ENCODE measurements around the gene KSR2. TPM values are rescaled to one million over a fixed set of nuclear protein-coding genes. Genes with fewer than 3 reads are reported as not detected.
"Not testable (repeated sequence)": the region's sequence is repeated elsewhere in the genome, so short reads cannot be mapped to it uniquely, and the experiment has no call there.

The KSR2 gene
- total RNA-seq, 2 donors from 2014 or later = 0.66 to 1.0 TPM

GRCh38 chr12:117900561-117900960 is 68.2 kb downstream of the KSR2 start:
- TF ChIP-seq POLR2A (IDR thresholded peaks at IDR 0.05) (no peak), CTCF (IDR thresholded peaks at IDR 0.05) (no peak)
- H3K36me3 ChIP-seq (replicated peaks in 1 of 2; ENCODE audit: insufficient read depth in 1 of 2, low read depth in 2 of 2) = no peaks in the 10 kb centered on the region
- ATAC-seq (no peak), DNase-seq (no peak)
- 88 to 91% methylated on average over 4 of the region's 4 CpGs for WGBS, 2 donors
- no peaks in the 10 kb centered on the region for H3K9me3 ChIP-seq
- no peak overlapping the region for H3K4me3 ChIP-seq
- H3K27ac ChIP-seq = no peak overlapping the region
- H3K4me1 ChIP-seq = no peaks in the 10 kb centered on the region
- no peaks in the 10 kb centered on the region for H3K27me3 ChIP-seq
- intact Hi-C loops (cut with DNase I) = no loop called here

GRCh38 chr12:117897372-117898161 is 71.2 kb downstream of the KSR2 start:
- H3K9me3 ChIP-seq = no peaks in the 10 kb centered on the region
- no peak for DNase-seq
- no peaks in the 10 kb centered on the region for H3K36me3 ChIP-seq (replicated peaks in 1 of 2; ENCODE audit: insufficient read depth in 1 of 2, low read depth in 2 of 2)
- no peaks in the 10 kb centered on the region for H3K4me1 ChIP-seq
- no peak for TF ChIP-seq CTCF (IDR thresholded peaks at IDR 0.05)
- no peak for TF ChIP-seq POLR2A (IDR thresholded peaks at IDR 0.05)
- 76 to 78% methylated on average over 14 of the region's 14 CpGs for WGBS, 2 donors
- no peaks in the 10 kb centered on the region for H3K27me3 ChIP-seq
- ATAC-seq = no peak
- H3K4me3 ChIP-seq = no peak overlapping the region
- no peak overlapping the region for H3K27ac ChIP-seq
- intact Hi-C loops (cut with DNase I) = no loop called here

DNA sequence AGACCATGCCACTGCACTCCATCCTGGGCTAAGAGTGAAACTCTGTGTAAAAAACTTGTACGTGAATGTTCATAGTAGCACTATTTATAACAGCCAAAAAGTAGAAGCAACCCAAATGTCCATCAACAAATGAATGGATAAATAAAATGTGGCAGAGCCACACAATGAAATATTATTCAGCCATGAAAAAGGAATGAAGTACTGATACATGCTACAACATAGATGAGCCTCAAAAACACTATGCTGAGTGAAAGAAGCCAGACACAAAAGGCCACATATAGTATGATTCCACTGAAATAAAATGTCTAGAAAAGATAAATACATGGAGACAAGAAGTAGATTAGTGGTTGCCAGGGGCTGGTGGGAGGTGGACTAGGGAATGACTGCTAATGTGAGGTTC is 72.8 kb downstream of the KSR2 start:
- whole genome bisulfite sequencing, 2 donors = 87 to 100% methylated on average over 1 of the region's 1 CpG

GRCh38 chr12:117892441-117892840 is 76.3 kb downstream of the KSR2 start:
- DNase-seq = no peak
- Histone ChIP-seq H3K27ac (no peak overlapping the region), H3K9me3 (no peaks in the 10 kb centered on the region), H3K36me3 (replicated peaks in 1 of 2; ENCODE audit: insufficient read depth in 1 of 2, low read depth in 2 of 2) (no peaks in the 10 kb centered on the region), H3K27me3 (no peaks in the 10 kb centered on the region), H3K4me1 (no peaks in the 10 kb centered on the region), H3K4me3 (no peak overlapping the region)
- no peak for TF ChIP-seq CTCF (IDR thresholded peaks at IDR 0.05)
- TF ChIP-seq POLR2A (IDR thresholded peaks at IDR 0.05) = no peak
- ATAC-seq = no peak
- intact Hi-C loops (cut with DNase I) = no loop called here

More for the DNA sequence above, 72.8 kb downstream of the KSR2 start:
- no peak overlapping the region for H3K27ac ChIP-seq
- H3K4me1 ChIP-seq = no peaks in the 10 kb centered on the region
- DNase-seq (no peak), ATAC-seq (no peak)
- H3K36me3 ChIP-seq (replicated peaks in 1 of 2; ENCODE audit: insufficient read depth in 1 of 2, low read depth in 2 of 2) = no peaks in the 10 kb centered on the region
- TF ChIP-seq POLR2A (IDR thresholded peaks at IDR 0.05) (no peak), CTCF (IDR thresholded peaks at IDR 0.05) (no peak)
- intact Hi-C loops (cut with DNase I) = no loop called here
- no peaks in the 10 kb centered on the region for H3K9me3 ChIP-seq
- no peak overlapping the region for H3K4me3 ChIP-seq
- no peaks in the 10 kb centered on the region for H3K27me3 ChIP-seq

GRCh38 chr12:117891265-117891664 is 77.5 kb downstream of the KSR2 start:
- DNase-seq; H3K9me3 ChIP-seq; ATAC-seq; H3K27ac ChIP-seq; H3K27me3 ChIP-seq; H3K4me3 ChIP-seq; H3K4me1 ChIP-seq; H3K36me3 ChIP-seq (replicated peaks in 1 of 2; ENCODE audit: insufficient read depth in 1 of 2, low read depth in 2 of 2); intact Hi-C loops (cut with DNase I): not testable (repeated sequence)
- 94% methylated on average over 3 of the region's 3 CpGs for WGBS, 2 donors
